NK-92 (cell line): ENCODE data around the gene KCNH2.

Source experiments
- DNase-seq: peaks from one replicate; lab custom pipeline; 2025; ENCODE audit not compliant: unreplicated experiment; lab: John Stamatoyannopoulos, UW

KCNH2 gene

GRCh38 chr7:150996376-150997074 is 18.4 kb upstream of the KCNH2 start:
- DNase-seq: no peak

- DNase-seq: no peak
Measured at GRCh38 chr7:150994838-150995510, 16.9 kb upstream of the KCNH2 start.

GRCh38 chr7:150994141-150994837 is 16.2 kb upstream of the KCNH2 start:
- DNase-seq: no peak

- DNase-seq: no peak
Measured at GRCh38 chr7:150993511-150993910, 15.4 kb upstream of the KCNH2 start.

GRCh38 chr7:150992833-150993302 is 14.7 kb upstream of the KCNH2 start:
- DNase-seq: no peak

DNA sequence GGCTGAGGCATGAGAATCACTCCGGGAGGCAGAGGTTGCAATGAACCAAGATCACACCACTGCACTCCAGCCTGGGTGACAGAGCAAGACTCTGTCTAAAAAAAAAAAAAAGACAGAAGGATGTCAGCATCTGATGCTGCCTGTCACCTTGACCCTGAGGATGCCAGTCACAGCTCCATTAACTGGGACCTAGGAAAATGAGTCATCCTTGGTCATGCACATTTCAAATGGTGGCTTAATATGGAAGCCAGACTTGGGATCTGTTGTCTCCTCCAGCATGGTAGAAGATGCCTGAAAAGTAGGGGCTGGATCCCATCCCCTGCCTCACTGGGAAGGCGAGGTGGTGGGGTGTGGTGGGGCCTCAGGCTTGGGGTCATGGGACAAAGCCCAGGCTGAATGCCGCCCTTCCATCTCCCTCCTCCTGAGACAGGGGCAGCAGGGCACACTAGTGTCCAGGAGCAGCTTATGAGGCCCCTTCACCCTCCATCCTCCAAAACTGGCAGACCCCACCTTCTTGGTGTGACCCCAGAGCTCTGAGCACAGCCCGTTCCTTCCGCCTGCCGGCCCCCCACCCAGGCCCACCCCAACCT is 14.0 kb upstream of the KCNH2 start:
- no peak for DNase-seq

DNA sequence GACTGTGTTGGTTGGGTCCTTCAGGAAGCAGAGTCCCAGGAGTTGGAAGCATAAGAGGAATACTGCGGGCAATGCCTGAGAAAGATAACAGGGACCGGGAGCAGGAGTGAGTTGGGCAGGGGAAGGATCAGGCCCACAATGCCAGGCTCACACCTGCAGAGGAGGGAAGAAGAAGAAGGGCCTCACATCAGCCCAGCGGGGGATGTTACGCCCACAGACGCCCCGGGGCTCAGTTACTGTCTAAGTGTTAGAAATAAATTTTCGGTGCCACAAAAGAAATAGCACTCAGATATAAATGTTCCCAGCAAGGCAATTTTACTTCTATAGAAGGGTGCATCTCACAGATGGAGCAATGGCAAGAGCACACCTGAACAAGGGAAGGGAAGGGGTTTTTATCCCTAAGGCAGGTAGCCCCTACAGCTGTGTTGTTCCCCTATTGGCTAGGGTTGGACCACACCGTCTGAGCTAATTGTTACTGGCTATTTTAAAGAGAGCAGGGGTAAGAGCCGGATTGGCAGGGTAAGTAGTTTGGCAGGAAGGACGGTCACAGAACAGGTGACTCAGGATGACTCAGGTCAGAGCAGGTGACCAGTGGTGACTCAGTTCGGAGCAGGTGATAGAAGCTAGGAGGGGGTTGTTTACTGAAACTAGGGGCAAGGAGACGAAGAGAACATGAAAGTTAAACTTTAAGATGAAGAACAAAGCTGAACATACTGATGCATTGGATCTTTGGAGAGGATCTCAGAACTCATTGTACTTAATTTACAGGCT is 12.5 kb upstream of the KCNH2 start, which contains the start of gene NOS3:
Gene NOS3, plus strand, starts transcription at position 602 of the 771 bp plus-strand sequence. CDS start 2,787 bp downstream, outside the sequence.
- DNase-seq: no peak

- no peak for DNase-seq
Measured at GRCh38 chr7:150989456-150989855, 11.3 kb upstream of the KCNH2 start.

DNA sequence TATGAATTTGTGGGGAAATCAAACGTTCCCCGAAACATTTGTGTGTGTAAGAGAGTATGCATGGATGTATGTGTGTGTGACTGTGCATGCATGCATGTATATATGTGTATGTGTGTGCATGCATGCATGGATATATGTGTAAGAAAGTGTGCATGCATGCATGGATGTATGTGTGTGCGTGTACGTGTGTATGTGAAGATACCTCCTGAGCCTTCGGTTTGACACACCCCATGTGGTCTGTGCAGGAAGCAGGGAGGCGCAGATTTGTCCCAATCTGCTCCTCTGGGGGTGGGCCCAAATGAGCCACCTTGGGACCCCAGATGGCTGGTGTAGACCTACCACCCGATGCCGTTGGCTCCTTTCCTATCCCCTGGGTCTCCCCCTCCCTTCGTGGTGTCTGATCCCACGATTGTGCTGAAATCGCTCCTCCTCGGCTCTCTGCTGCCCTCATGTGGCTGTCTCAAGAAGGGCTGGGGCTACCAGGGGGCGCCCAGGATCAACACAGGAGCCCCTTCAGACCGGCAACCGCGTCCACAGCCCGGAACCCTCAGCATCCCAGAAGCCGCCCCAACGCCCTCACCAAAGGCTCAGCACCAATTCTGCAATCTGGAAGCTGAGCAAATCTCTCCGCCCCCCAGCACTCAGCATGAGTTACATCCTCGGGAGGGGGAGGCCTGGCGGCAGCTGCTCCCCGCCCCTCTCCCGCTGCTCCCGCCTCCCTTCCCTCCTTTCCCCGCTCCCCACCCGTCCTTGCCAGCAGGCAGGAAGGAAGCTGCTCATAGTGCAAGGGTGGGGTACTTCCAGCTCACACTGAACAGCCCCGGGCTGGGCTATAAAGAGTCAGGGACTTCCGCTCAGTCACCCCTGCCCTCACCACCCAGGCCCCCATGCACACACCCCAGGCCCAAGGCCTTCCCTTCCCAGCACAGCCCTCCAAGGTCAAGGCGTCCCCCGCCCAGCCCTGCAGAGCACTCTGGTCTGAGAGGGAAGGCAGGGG is 10.4 kb upstream of the KCNH2 start:
- no peak for DNase-seq

- DNase-seq: no peak
Measured at GRCh38 chr7:150986556-150986955, 8.4 kb upstream of the KCNH2 start.

DNA sequence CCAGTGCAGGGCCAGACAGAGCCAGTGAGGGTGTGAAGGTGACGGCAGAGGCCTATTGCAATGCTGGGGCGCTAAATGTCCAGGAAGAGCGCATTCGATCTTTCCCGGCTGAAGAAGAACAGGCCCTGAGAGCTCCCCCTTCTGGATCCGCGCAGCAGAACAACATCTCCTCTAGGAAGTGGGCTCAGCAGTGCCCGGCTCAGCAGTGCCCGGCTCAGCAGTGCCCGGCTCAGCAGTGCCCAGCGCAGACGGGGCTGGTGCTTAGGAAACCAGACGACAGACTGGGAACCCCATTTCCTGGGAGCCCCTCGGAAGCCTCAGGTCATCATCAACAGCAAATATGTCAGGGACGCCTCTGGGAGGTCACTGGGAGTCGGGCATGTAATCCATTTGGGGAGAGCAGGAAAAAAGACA is 8.0 kb upstream of the KCNH2 start:
- DNase-seq: no peak

- no peak for DNase-seq
Measured at GRCh38 chr7:150983893-150984368, 5.8 kb upstream of the KCNH2 start.

GRCh38 chr7:150982351-150982750 is 4.2 kb upstream of the KCNH2 start:
- no peak for DNase-seq

DNA sequence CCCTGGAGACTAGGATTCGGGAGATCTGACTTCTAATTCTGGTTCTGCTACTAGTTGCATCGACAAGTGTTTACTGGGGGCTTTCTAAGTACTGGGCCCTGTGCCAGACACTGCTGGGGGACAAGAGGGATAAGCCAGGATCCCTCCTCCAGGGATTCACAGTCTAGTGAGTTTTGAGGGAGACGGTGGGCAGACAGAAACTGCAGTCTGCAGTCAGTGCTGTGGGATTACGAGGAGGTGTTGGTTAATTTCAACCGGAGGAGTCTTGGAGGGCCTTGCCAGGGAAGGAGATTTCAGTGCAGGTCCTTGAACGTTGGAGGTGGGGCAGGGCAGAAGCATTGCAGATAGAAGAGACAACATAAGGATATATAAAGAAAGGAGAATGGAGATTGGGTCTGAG is 3.5 kb upstream of the KCNH2 start:
- no peak for DNase-seq

DNA sequence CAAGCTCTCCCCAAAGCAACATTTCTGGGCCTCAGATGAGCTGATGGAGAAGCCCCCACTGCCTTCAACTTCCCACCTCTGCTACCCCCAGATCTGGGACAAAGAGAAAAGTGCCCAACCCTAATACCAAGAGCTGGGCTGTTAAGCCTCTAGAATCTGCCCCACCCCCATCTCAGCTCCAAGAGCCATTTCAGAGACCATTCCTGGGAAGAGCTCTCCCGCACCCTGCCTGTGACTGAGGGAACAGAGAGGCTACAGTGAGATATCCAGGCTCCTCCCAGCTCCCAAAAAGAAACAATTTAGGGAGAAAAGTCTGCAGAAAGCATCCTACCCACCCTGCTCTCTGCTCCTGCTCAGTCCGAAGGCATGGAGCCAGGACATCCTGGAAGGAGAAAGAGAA is 2.5 kb upstream of the KCNH2 start:
- DNase-seq: no peak

- no peak for DNase-seq
Measured at GRCh38 chr7:150979713-150980390, 1.7 kb upstream of the KCNH2 start.

DNA sequence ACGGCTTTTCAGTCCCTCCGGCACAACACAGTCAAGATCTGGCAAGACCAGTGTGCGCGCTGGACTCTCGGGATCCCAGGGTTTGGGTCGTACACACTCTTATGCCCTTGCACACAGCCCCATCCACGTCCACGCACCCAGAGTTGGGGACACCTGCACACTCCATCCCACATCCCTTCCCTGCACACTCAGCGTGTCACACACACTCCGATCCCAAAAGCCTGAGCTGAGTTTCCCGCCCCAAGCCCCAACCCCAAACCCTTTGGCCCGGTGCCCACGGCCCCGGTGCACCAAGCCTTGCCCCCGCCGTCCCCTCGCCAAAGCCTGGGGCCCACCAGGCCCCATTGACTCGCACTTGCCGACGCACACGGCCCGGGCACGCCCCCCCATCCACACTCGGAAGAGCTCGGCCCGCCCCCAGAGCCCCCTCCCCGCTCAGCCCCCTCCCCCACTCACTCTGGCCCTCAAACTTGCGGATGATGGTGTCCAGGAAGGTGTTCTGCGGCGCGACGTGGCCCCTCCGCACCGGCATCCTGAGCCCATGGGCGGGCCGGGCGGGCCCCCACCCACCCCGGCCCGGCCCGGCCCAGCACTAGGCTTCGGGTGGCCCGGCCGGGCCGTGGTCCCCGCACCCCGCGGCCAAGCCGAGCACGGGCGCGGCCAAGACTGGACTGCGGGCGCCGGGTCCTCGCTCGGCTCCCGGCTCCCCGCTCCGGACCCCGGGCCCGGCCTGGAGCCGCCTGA is 567 bp downstream of the KCNH2 start:
- no peak for DNase-seq
